ENCODE measurements around the gene AGPAT4.

Gene AGPAT4

GRCh38 chr6:161239001-161239400 is 34.9 kb downstream of the AGPAT4 start:
- H3K4me3 ChIP-seq (ENCODE audit: low read depth, low read length) = no peak overlapping the region
- TF ChIP-seq, protein P1, sequence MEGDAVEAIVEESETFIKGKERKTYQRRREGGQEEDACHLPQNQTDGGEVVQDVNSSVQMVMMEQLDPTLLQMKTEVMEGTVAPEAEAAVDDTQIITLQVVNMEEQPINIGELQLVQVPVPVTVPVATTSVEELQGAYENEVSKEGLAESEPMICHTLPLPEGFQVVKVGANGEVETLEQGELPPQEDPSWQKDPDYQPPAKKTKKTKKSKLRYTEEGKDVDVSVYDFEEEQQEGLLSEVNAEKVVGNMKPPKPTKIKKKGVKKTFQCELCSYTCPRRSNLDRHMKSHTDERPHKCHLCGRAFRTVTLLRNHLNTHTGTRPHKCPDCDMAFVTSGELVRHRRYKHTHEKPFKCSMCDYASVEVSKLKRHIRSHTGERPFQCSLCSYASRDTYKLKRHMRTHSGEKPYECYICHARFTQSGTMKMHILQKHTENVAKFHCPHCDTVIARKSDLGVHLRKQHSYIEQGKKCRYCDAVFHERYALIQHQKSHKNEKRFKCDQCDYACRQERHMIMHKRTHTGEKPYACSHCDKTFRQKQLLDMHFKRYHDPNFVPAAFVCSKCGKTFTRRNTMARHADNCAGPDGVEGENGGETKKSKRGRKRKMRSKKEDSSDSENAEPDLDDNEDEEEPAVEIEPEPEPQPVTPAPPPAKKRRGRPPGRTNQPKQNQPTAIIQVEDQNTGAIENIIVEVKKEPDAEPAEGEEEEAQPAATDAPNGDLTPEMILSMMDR (IDR thresholded peaks at IDR 0.05; ENCODE audit: borderline replicate concordance, insufficient read depth, low read depth, low read length) = no peak

GRCh38 chr6:161238500-161238899 is 35.4 kb downstream of the AGPAT4 start:
- H3K4me3 ChIP-seq (ENCODE audit: low read depth, low read length) = no peak overlapping the region
- TF ChIP-seq, protein P1 (IDR thresholded peaks at IDR 0.05; ENCODE audit: borderline replicate concordance, insufficient read depth, low read depth, low read length) = no peak

GRCh38 chr6:161238081-161238480 is 35.8 kb downstream of the AGPAT4 start:
- TF ChIP-seq, protein P1 (IDR thresholded peaks at IDR 0.05; ENCODE audit: borderline replicate concordance, insufficient read depth, low read depth, low read length) = no peak
- no peak overlapping the region for H3K4me3 ChIP-seq (ENCODE audit: low read depth, low read length)

DNA sequence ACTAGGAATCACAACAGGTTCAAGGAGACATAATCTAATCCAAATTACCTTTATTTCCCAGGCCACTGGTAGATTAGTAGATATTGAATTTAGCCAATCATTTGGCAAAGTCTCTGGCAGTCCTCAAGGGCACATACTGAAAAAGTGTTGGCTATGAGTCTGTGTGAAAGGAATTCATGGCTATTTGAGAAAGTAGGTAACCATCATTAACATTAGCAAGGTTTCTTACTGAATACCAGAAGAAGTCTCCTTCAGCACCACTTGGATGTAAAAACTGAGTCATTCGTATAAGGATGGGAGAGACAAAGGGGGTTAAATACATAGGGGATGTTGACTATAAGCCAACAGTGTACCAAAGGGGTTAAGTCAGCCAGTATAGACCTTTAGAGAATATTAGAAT is 36.7 kb downstream of the AGPAT4 start:
- TF ChIP-seq, protein P1 (IDR thresholded peaks at IDR 0.05; ENCODE audit: borderline replicate concordance, insufficient read depth, low read depth, low read length) = no peak
- H3K4me3 ChIP-seq (ENCODE audit: low read depth, low read length) = no peak overlapping the region

DNA sequence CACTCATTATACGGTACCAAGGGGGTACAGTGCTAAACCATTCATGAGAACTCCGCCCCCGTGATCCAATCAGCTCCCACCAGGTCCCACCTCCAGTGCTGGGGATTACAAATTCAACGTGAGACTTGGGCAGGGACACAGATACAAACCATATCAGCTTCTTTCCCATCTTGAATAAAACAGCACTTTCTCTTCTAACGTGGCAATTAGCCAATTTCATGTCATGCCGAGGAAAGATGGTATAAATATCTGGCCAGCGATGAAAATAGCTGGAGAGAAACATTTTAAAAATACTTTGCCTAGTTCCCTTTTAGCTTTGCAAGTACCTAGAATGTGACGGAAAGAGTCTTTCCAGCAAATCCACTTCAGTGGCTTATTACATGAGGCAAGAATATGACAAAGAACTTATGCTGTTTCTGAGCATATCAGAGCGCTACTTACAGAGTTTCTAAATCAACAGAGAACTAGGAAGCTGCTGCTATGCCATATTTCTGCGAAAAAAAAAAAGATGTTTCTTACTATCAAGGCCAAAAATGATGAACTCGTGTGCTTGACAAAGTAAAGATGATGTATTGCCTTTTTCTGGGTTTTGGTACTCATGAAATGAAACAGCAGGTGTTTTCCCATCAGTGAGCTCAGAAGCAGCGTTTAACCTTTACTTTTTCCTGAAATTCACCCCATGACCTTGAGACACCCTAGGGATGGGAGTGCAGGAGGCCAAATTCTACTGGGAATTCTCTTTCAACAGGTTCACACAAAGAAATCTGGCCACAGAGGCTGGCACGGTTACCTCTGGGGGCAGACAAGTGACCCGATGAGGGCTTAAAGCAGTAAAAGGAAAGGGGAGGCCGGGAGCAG is 37.9 kb downstream of the AGPAT4 start:
- TF ChIP-seq, protein P1 (IDR thresholded peaks at IDR 0.05; ENCODE audit: borderline replicate concordance, insufficient read depth, low read depth, low read length) = no peak
- H3K4me3 ChIP-seq (ENCODE audit: low read depth, low read length) = no peak overlapping the region

DNA sequence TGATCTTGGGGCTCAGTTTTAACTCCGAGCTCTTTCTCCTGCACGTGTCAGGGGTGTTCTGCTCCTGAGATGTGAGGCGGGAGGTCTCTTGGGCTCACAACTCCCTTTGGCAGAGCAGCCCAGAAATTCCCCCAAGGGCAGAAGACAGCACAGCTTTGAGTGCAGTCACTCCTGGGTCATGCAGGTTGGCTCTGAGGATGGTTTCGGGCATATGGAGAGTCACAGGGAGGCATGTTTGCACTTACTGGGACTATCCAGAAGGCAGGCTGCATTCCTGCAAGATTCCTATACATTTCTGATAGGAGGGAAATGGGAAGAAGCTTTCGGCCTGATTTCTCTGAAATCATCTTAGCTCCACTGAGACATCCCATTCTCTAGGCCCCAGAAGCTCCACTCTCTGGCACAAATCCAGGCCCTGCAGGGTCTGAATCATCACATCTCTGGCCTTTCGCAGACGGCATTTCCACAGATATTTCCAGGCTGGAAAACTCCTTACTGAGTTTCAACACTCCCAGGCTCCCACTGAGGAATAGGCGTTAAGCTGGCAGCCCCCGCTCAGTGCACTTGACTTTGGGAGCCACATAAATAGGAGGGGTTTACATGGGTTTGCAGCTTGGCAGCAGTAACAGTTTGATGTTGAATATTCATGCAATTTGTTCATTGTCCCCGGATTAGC is 39.7 kb downstream of the AGPAT4 start:
- TF ChIP-seq, protein P1 (IDR thresholded peaks at IDR 0.05; ENCODE audit: borderline replicate concordance, insufficient read depth, low read depth, low read length) = no peak
- no peak overlapping the region for H3K4me3 ChIP-seq (ENCODE audit: low read depth, low read length)

Data from GM12875 (cell line).